GM19099 (cell line): ENCODE results near the gene ISG20.

ENCODE experiments used
- POLR2A ChIP-seq: IDR thresholded peaks from 3 replicates; pipeline ENCODE4 v1.6.1; 2011; ENCODE audit warnings: low read depth; ENCODE audit not compliant: insufficient read length; ENCODE audit errors: extremely low read depth

The ISG20 gene

GRCh38 chr15:88641959-88642452 is 3.2 kb downstream of the ISG20 start:
- no peak for TF ChIP-seq POLR2A

GRCh38 chr15:88644741-88645140 is 5.9 kb downstream of the ISG20 start:
- TF ChIP-seq POLR2A = no peak

- TF ChIP-seq POLR2A = no peak
Measured at GRCh38 chr15:88645171-88646087, 6.6 kb downstream of the ISG20 start.

GRCh38 chr15:88646088-88646405 is 7.2 kb downstream of the ISG20 start:
- no peak for TF ChIP-seq POLR2A

- TF ChIP-seq POLR2A = no peak
Measured at GRCh38 chr15:88646951-88647350, 8.1 kb downstream of the ISG20 start.

GRCh38 chr15:88647351-88648105 is 8.7 kb downstream of the ISG20 start:
- no peak for TF ChIP-seq POLR2A

- TF ChIP-seq POLR2A = no peak
Measured at GRCh38 chr15:88648357-88649214, 9.8 kb downstream of the ISG20 start.

- TF ChIP-seq POLR2A = no peak
Measured at GRCh38 chr15:88649286-88649733, 10.5 kb downstream of the ISG20 start.

- TF ChIP-seq POLR2A = no peak
Measured at GRCh38 chr15:88649753-88650551, 11.1 kb downstream of the ISG20 start.

- TF ChIP-seq POLR2A = no peak
Measured at GRCh38 chr15:88650556-88650955, 11.7 kb downstream of the ISG20 start.

- TF ChIP-seq POLR2A = no peak
Measured at GRCh38 chr15:88651136-88651732, 12.4 kb downstream of the ISG20 start.

GRCh38 chr15:88651971-88652370 is 13.2 kb downstream of the ISG20 start:
- TF ChIP-seq POLR2A = no peak

- TF ChIP-seq POLR2A = no peak
Measured at GRCh38 chr15:88652456-88653199, 13.8 kb downstream of the ISG20 start.
